HG03457 (cell line): ENCODE data around the gene NRROS.

Experiments
- ATAC-seq: cut with Tn5 transposase; IDR thresholded peaks from one replicate; pipeline ENCODE4 v1.9.1; 2021; ENCODE audit warnings: moderate number of reproducible peaks; ENCODE audit not compliant: unreplicated experiment

Gene NRROS

GRCh38 chr3:196645897-196646665 is 6.6 kb downstream of the NRROS start:
- no peak for ATAC-seq

- ATAC-seq, result no peak
Measured at GRCh38 chr3:196646666-196647216, 7.2 kb downstream of the NRROS start.

GRCh38 chr3:196650740-196651311 is 11.3 kb downstream of the NRROS start:
- no peak for ATAC-seq

GRCh38 chr3:196651819-196652218 is 12.3 kb downstream of the NRROS start:
- ATAC-seq, result no peak

- no peak for ATAC-seq
Measured at GRCh38 chr3:196652961-196653795, 13.7 kb downstream of the NRROS start.

GRCh38 chr3:196654006-196654734 is 14.7 kb downstream of the NRROS start:
- no peak for ATAC-seq

- no peak for ATAC-seq
Measured at GRCh38 chr3:196654735-196655090, 15.2 kb downstream of the NRROS start.

- ATAC-seq, result no peak
Measured at GRCh38 chr3:196655496-196655895, 16.0 kb downstream of the NRROS start.

- ATAC-seq, result no peak
Measured at GRCh38 chr3:196656213-196656612, 16.7 kb downstream of the NRROS start.

GRCh38 chr3:196659901-196660351 is 20.4 kb downstream of the NRROS start:
- ATAC-seq, result no peak

- ATAC-seq, result no peak
Measured at GRCh38 chr3:196660381-196661166, 21.1 kb downstream of the NRROS start.

GRCh38 chr3:196661400-196661799 is 21.9 kb downstream of the NRROS start:
- ATAC-seq, result no peak

- ATAC-seq, result no peak
Measured at GRCh38 chr3:196662033-196662432, 22.5 kb downstream of the NRROS start.

- ATAC-seq, result no peak
Measured at GRCh38 chr3:196662711-196663571, 23.4 kb downstream of the NRROS start.

GRCh38 chr3:196666001-196666867 is 26.7 kb downstream of the NRROS start:
- no peak for ATAC-seq

GRCh38 chr3:196667056-196667825 is 27.7 kb downstream of the NRROS start:
- ATAC-seq, result no peak

GRCh38 chr3:196670339-196670738 is 30.8 kb downstream of the NRROS start:
- no peak for ATAC-seq
